GM23248 (cell line): ENCODE data around the gene BBIP1. TPM values are rescaled to one million over a fixed set of nuclear protein-coding genes. Genes with fewer than 3 reads are reported as not detected.
A peak's percentile ranks its signal among the peaks of the same experiment; 100 is the strongest.

Source experiments
- DNase-seq: peaks from one replicate; pipeline ENCODE4 v3.0.0-alpha.2; 2015
- H2AFZ ChIP-seq: fragments of 200-600 bp; sonication (generic); 2 replicates; pipeline ENCODE4 v1.6.1; 2016; ENCODE audit warnings: antibody characterized with exemption
- H3F3A ChIP-seq: fragments of 200-600 bp; sonication (generic); 2 replicates; pipeline ENCODE4 v1.6.1; 2016; ENCODE audit warnings: mild to moderate bottlenecking, antibody characterized with exemption, mixed run types; ENCODE audit not compliant: insufficient read depth
- H3K27ac ChIP-seq: fragments of 200-600 bp; sonication (generic); 2 replicates; pipeline ENCODE4 v1.5.1; 2016; ENCODE audit warnings: mild to moderate bottlenecking
- H3K27me3 ChIP-seq: fragments of 200-600 bp; sonication (generic); replicated peaks from 2 replicates; pipeline ENCODE4 v1.6.1; 2016; ENCODE audit warnings: mild to moderate bottlenecking; ENCODE audit not compliant: insufficient read depth
- H3K36me3 ChIP-seq: fragments of 200-600 bp; sonication (generic); 2 replicates; pipeline ENCODE4 v1.6.1; 2016; ENCODE audit warnings: low read depth, mild to moderate bottlenecking
- H3K4me1 ChIP-seq: fragments of 200-600 bp; sonication (generic); 2 replicates; pipeline ENCODE4 v1.6.1; 2016; ENCODE audit warnings: mild to moderate bottlenecking; ENCODE audit not compliant: insufficient read depth
- H3K4me2 ChIP-seq: fragments of 200-600 bp; sonication (generic); one replicate; pipeline ENCODE4 v1.6.1; 2016; ENCODE audit warnings: mild to moderate bottlenecking; ENCODE audit not compliant: unreplicated experiment
- H3K4me3 ChIP-seq: fragments of 200-600 bp; sonication (generic); 2 replicates; pipeline ENCODE4 v1.5.1; 2016; ENCODE audit warnings: mild to moderate bottlenecking
- H3K79me2 ChIP-seq: fragments of 200-600 bp; sonication (generic); 2 replicates; pipeline ENCODE4 v1.6.1; 2016; ENCODE audit warnings: mild to moderate bottlenecking; ENCODE audit not compliant: insufficient read depth
- H3K9ac ChIP-seq: fragments of 200-600 bp; sonication (generic); 2 replicates; pipeline ENCODE4 v1.6.1; 2016; ENCODE audit warnings: mild to moderate bottlenecking
- H3K9me2 ChIP-seq: fragments of 200-600 bp; sonication (generic); 2 replicates; pipeline ENCODE4 v1.6.1; 2016; ENCODE audit warnings: mixed run types, mild to moderate bottlenecking, moderate library complexity; ENCODE audit not compliant: insufficient read depth
- H3K9me3 ChIP-seq: fragments of 200-600 bp; sonication (generic); one replicate; pipeline ENCODE4 v1.6.1; 2017; ENCODE audit warnings: low read depth
- H4K20me1 ChIP-seq: fragments of 200-600 bp; sonication (generic); 2 replicates; pipeline ENCODE4 v1.6.0; 2016; ENCODE audit not compliant: insufficient read depth
- EZH2 ChIP-seq: fragments of 200-600 bp; sonication (generic); IDR thresholded peaks from 2 replicates; pipeline ENCODE4 v1.6.1; 2018; ENCODE audit warnings: antibody characterized with exemption, mild to moderate bottlenecking; ENCODE audit not compliant: insufficient read depth, poor library complexity, severe bottlenecking
- EZH2phosphoT487 ChIP-seq: fragments of 200-600 bp; sonication (generic); IDR thresholded peaks from 2 replicates; pipeline ENCODE4 v1.6.1; 2018; ENCODE audit warnings: antibody characterized with exemption, moderate library complexity, mild to moderate bottlenecking, low read depth; ENCODE audit not compliant: insufficient read depth
- WGBS, 2 experiments: methylation state at CpG; one replicate each; pipeline ENCODE4 v1.1.6; 2015 to 2017; ENCODE audit warnings: low lambda C conversion rate in 2 of 2, low coverage in 1 of 2; ENCODE audit errors: missing lambda C conversion rate in 2 of 2; 5-methylcytosine and 5-hydroxymethylcytosine counted together
- in situ Hi-C: fragments of 300-500 bp; cut with MboI; formaldehyde crosslinking; loops from 2 replicates; pipeline ENCODE4 v1.15.0; 2020
- polyA plus RNA-seq: library from polyadenylated mRNA; unstranded; fragments of >200 nt; fragmentation: Nextera tagmentation; extraction: Ambion mirVana; gene quantifications from 2 replicates; pipeline ENCODE4 v1.2.1, GENCODE V29; 2016
- total RNA-seq: library from RNA; depleted of rRNA; stranded (reverse); fragments of >200 nt; shearing (Covaris generic); gene quantifications from 2 replicates; pipeline ENCODE4 v1.2.3, GENCODE V29; 2014; rRNA removed

The BBIP1 gene
- total RNA-seq (17.3 and 29.8 TPM in 2 replicates), polyA plus RNA-seq (43.7 and 44.4 TPM in 2 replicates)

- peak; percentile 100 for DNase-seq
- Histone ChIP-seq H3K27me3 (no peaks in the 10 kb centered on the region), H3K4me1 (peaks cover 64% of the 10 kb centered on the region), H3K27ac (peak within 1 kb of the TSS; percentile 99), H2AFZ (peak within 1 kb of the TSS; percentile 86), H4K20me1 (0 out of 2 replicates have a peak, but pooled peaks cover 10% of the 10 kb centered on the region), H3F3A (peaks cover 36% of the 10 kb centered on the region), H3K9me3 (no peaks in the 10 kb centered on the region), H3K79me2 (peaks cover 39% of the 10 kb centered on the region), H3K36me3 (no peaks in the 10 kb centered on the region), H3K4me3 (peak within 1 kb of the TSS; percentile 87), H3K9me2 (no peaks in the 10 kb centered on the region), H3K4me2 (peak within 1 kb of the TSS; percentile 93), H3K9ac (peak within 1 kb of the TSS; percentile 97)
- in situ Hi-C loops: no loop called here
- 1% methylated on average over 34 to 40 of the region's 40 CpGs for WGBS, 2 experiments
- TF ChIP-seq EZH2 (no peak), EZH2phosphoT487 (no peak)
These were observed at the start of gene BBIP1 for GRCh38 chr10:110918643-110919348. TSS of gene BBIP1 (minus strand) at chr10:110919180. CDS start at chr10:110918157, 1,023 bp downstream.

GRCh38 chr10:110967645-110968044 lies 48.7 kb upstream of the BBIP1 start:
- TF ChIP-seq EZH2phosphoT487 (no peak), EZH2 (no peak)
- no peak for DNase-seq
- H4K20me1 ChIP-seq: peaks cover 21% of the 10 kb centered on the region
- in situ Hi-C loops: no loop called here
- H3K9me2 ChIP-seq: no peaks in the 10 kb centered on the region
- H3F3A ChIP-seq: 0 out of 2 replicates have a peak, but pooled peaks cover 3% of the 10 kb centered on the region
- H3K79me2 ChIP-seq: peaks cover 100% of the 10 kb centered on the region
- no peak overlapping the region for H3K27ac ChIP-seq
- no peak overlapping the region for H3K4me3 ChIP-seq
- H3K9ac ChIP-seq: no peak overlapping the region
- H3K4me2 ChIP-seq: no peak overlapping the region
- H2AFZ ChIP-seq: no peak overlapping the region
- H3K9me3 ChIP-seq: no peaks in the 10 kb centered on the region
- no peaks in the 10 kb centered on the region for H3K27me3 ChIP-seq
- WGBS, 2 experiments: 0% methylated on average over 1 of the region's 1 CpG
- no peaks in the 10 kb centered on the region; the same call in 1 of the 2 replicates for H3K36me3 ChIP-seq
- H3K4me1 ChIP-seq: peaks cover 25% of the 10 kb centered on the region

GRCh38 chr10:110967009-110967630 lies 48.1 kb upstream of the BBIP1 start:
- Histone ChIP-seq H3K9me3 (no peaks in the 10 kb centered on the region), H3K79me2 (peaks cover 100% of the 10 kb centered on the region), H2AFZ (no peak overlapping the region), H3K4me1 (peaks cover 25% of the 10 kb centered on the region), H3K9ac (no peak overlapping the region), H3K4me2 (no peak overlapping the region), H3K4me3 (no peak overlapping the region), H4K20me1 (peaks cover 24% of the 10 kb centered on the region), H3F3A (0 out of 2 replicates have a peak, but pooled peaks cover 3% of the 10 kb centered on the region), H3K27me3 (no peaks in the 10 kb centered on the region), H3K36me3 (no peaks in the 10 kb centered on the region; the same call in 1 of the 2 replicates), H3K27ac (no peak overlapping the region), H3K9me2 (no peaks in the 10 kb centered on the region)
- TF ChIP-seq EZH2 (no peak), EZH2phosphoT487 (no peak)
- peak; percentile 19 for DNase-seq
- WGBS, 2 experiments: 57% methylated on average over 3 of the region's 3 CpGs
- in situ Hi-C loops: no loop called here

GRCh38 chr10:110966146-110966545 lies 47.2 kb upstream of the BBIP1 start:
- H3K4me1 ChIP-seq: peaks cover 19% of the 10 kb centered on the region
- in situ Hi-C loops: no loop called here
- no peak overlapping the region for H2AFZ ChIP-seq
- no peaks in the 10 kb centered on the region for H3K27me3 ChIP-seq
- no peak overlapping the region for H3K4me3 ChIP-seq
- TF ChIP-seq EZH2: no peak
- no peak for TF ChIP-seq EZH2phosphoT487
- H3K9me2 ChIP-seq: no peaks in the 10 kb centered on the region
- H3K9ac ChIP-seq: no peak overlapping the region
- H3K4me2 ChIP-seq: peak overlapping the region; percentile 6
- H4K20me1 ChIP-seq: peaks cover 25% of the 10 kb centered on the region
- H3K27ac ChIP-seq: no peak overlapping the region
- peaks cover 100% of the 10 kb centered on the region for H3K79me2 ChIP-seq
- no peaks in the 10 kb centered on the region for H3K9me3 ChIP-seq
- H3K36me3 ChIP-seq: no peaks in the 10 kb centered on the region; the same call in 1 of the 2 replicates
- no peaks in the 10 kb centered on the region for H3F3A ChIP-seq
- peak; percentile 18 for DNase-seq
- WGBS, 2 experiments: 83 to 93% methylated on average over 1 of the region's 1 CpG
